ENCODE measurements around the gene MOB3A.

DNA sequence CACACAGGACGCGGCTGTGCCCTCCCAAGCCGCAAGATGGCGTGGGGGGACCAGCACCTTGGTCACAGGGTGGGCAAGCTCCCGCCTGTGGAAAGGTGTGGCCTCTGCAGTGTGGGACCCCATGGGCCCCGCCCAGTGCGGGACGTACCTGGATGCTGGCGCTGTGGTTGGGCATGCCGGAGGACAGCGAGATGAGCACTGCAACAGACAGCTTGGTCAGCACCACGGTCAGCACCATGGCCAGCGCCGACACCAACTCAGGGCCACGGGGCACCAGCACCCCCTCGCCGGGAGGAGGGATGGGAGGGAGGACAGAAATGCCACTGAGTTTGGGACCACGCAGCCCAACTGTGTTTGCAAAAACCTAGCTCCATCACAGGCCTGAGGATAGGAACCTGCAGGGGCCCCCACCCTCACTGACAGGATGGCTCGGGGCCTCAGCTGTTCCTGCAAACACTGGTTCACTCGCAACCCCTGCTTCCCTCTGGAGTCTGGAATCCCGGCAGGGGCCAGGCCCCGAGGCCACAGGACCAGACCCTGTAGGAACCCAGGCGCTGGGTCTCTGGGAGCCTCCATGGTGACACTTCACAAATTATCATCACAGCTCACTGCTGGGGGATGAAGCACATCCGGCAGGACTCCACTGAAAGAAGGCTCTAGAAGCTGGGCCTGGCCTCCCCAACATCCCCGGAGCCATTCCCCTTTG lies 27.7 kb upstream of the MOB3A start:
- TF ChIP-seq, protein P1, sequence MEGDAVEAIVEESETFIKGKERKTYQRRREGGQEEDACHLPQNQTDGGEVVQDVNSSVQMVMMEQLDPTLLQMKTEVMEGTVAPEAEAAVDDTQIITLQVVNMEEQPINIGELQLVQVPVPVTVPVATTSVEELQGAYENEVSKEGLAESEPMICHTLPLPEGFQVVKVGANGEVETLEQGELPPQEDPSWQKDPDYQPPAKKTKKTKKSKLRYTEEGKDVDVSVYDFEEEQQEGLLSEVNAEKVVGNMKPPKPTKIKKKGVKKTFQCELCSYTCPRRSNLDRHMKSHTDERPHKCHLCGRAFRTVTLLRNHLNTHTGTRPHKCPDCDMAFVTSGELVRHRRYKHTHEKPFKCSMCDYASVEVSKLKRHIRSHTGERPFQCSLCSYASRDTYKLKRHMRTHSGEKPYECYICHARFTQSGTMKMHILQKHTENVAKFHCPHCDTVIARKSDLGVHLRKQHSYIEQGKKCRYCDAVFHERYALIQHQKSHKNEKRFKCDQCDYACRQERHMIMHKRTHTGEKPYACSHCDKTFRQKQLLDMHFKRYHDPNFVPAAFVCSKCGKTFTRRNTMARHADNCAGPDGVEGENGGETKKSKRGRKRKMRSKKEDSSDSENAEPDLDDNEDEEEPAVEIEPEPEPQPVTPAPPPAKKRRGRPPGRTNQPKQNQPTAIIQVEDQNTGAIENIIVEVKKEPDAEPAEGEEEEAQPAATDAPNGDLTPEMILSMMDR (IDR thresholded peaks at IDR 0.05), result no peak
- TF ChIP-seq EZH2 (IDR thresholded peaks at IDR 0.05), result no peak
- no peak for TF ChIP-seq EZH2phosphoT487 (IDR thresholded peaks at IDR 0.05)

Measured in neural progenitor cell (in vitro differentiated cells).